ENCODE data around the gene FBXO7.

DNA sequence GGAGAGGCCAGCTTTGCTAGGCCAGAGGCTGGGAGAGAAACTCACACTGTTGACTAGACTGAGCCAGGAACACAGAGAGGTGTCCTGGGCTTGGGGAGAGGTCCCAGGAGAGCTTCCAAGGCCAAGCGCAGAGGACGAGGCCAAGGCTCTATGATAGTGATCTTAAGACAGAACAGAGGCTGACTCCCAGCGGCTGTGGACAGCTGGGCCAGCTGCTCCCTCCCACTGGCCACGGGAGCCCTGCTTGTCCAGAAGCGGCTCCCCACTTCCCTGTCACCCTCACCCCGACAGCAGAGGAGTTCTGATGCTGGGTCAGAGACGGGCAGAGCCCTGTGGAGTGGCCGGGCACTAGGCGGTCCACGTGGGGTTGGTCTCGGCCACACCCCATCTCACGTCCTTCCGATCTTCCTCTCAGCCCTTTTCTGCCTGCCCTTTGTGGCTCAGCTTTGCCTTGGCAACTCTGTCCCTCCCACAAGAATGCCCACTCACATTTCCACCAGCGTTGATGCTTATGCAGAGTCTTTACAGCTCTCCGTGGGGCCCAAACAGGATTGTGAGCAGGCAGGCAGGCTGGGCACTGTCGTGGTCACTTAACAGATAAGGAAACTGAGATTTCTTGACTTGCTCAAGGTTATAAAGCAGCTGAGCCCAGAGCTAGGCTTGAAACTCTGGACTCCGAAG lies 68.2 kb downstream of the FBXO7 start:
- TF ChIP-seq REST (IDR thresholded peaks at IDR 0.05; ENCODE audit: insufficient read depth in 1 of 2, low read depth in 2 of 2, low read length in 2 of 2) (no peak), POLR2AphosphoS5 (IDR thresholded peaks at IDR 0.05; ENCODE audit: low read depth, low read length) (no peak), SIN3A (IDR thresholded peaks at IDR 0.05; ENCODE audit: borderline replicate concordance, insufficient read depth, low read length) (no peak), TAF1 (IDR thresholded peaks at IDR 0.05; ENCODE audit: borderline replicate concordance, insufficient read depth, low read length) (no peak)
